Keratinocyte (primary cell): ENCODE results near the gene REEP6.

Experiments
- CTCF ChIP-seq, 3 experiments: IDR thresholded peaks in 1 of 3; conservative IDR thresholded peaks in 1 of 3; optimal IDR thresholded peaks in 1 of 3; 2 replicates in 2 of 3; 3 replicates in 1 of 3; pipeline versions ENCODE3 to v1.5.1; 2011; ENCODE audit warnings: low read length in 3 of 3, mild to moderate bottlenecking in 3 of 3, moderate library complexity in 2 of 3, control low read depth in 1 of 3, inconsistent platforms in 1 of 3; ENCODE audit not compliant: insufficient read depth in 2 of 3; ENCODE audit errors: extremely low read depth in 1 of 3
- EZH2 ChIP-seq: IDR thresholded peaks from one replicate; pipeline ENCODE4 v1.6.1; 2012; ENCODE audit warnings: inconsistent platforms, mild to moderate bottlenecking, low read length, moderate library complexity

GRCh38 chr19:1469255-1470054, 21.5 kb upstream of the REEP6 start:
- no peak for TF ChIP-seq CTCF (optimal IDR thresholded peaks at IDR 0.05 in 1 of 3, IDR thresholded peaks at IDR 0.05 in 1 of 3, conservative IDR thresholded peaks at IDR 0.05 in 1 of 3; ENCODE audit: extremely low read depth in 1 of 3, insufficient read depth in 2 of 3, low read length in 3 of 3)
- TF ChIP-seq EZH2, result no peak
